Prostate gland (tissue), 2 donors: ENCODE measurements around the gene C1QA.

ENCODE experiments used
- CTCF ChIP-seq, 4 experiments: fragments of 200-600 bp in 2 of 4; fragments of 450-650 bp in 2 of 4; sonication (generic) in 2 of 4; IDR thresholded peaks; 1 replicate in 3 of 4; 2 replicates in 1 of 4; pipeline ENCODE4 v1.5.1; 2016 to 2019; ENCODE audit warnings: antibody characterized with exemption in 4 of 4, mild to moderate bottlenecking in 2 of 4, moderate library complexity in 2 of 4
- POLR2A ChIP-seq: fragments of 450-650 bp; IDR thresholded peaks from one replicate; pipeline ENCODE4 v1.6.1; 2016; ENCODE audit warnings: antibody characterized with exemption, mild to moderate bottlenecking
- POLR2AphosphoS5 ChIP-seq: sonication (generic); formaldehyde crosslinking; IDR thresholded peaks from one replicate; pipeline ENCODE4 v1.6.1; 2017; ENCODE audit warnings: antibody characterized with exemption

GRCh38 chr1:22654692-22655091 is 18.3 kb downstream of the C1QA start:
- TF ChIP-seq CTCF (IDR thresholded peaks at IDR 0.05), result no peak
- TF ChIP-seq POLR2AphosphoS5, result no peak
- TF ChIP-seq POLR2A, result no peak
